PFSK-1 (cell line): ENCODE data around the gene RYR1.

ENCODE experiments used
- FOXP2 ChIP-seq: optimal IDR thresholded peaks from 2 replicates; pipeline ENCODE3; 2011; ENCODE audit warnings: borderline replicate concordance, control low read depth, inconsistent platforms; ENCODE audit not compliant: insufficient read depth; ENCODE audit errors: extremely low read length, extremely low read depth
- POLR2AphosphoS5 ChIP-seq: IDR thresholded peaks from 2 replicates; pipeline ENCODE4 v1.6.1; 2012; ENCODE audit warnings: low read depth, mild to moderate bottlenecking, control low read depth, low read length, moderate library complexity
- TF ChIP-seq, protein P1 (sequence below), 2 experiments: IDR thresholded peaks; 2 replicates each; pipeline versions ENCODE4 v1.6.1 to v1.8.0; 2011 to 2012; ENCODE audit warnings: low read depth in 2 of 2, low read length in 2 of 2, control low read depth in 1 of 2, inconsistent platforms in 1 of 2, mild to moderate bottlenecking in 1 of 2, moderate library complexity in 1 of 2; ENCODE audit not compliant: insufficient read depth in 1 of 2

DNA sequence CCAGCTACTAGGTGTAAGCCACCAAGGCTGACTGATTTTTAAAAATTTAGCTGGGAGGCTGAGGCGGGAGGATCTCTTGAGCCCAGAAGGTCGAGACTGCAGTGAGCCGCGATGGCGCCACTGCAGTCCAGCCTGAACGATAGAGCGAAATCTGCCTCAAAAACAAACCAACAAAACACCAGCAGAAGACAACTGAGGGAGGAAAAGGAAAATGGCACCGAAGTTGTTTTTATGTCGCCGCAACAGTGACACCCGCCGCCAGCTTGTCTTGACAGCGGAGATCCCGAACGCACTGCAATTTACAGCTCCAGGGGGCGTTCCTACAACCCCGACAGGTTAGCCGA lies 30.9 kb upstream of the RYR1 start:
- TF ChIP-seq POLR2AphosphoS5 (no peak; the same call in 1 of the 2 replicates), FOXP2 (no peak)
- TF ChIP-seq, protein P1, sequence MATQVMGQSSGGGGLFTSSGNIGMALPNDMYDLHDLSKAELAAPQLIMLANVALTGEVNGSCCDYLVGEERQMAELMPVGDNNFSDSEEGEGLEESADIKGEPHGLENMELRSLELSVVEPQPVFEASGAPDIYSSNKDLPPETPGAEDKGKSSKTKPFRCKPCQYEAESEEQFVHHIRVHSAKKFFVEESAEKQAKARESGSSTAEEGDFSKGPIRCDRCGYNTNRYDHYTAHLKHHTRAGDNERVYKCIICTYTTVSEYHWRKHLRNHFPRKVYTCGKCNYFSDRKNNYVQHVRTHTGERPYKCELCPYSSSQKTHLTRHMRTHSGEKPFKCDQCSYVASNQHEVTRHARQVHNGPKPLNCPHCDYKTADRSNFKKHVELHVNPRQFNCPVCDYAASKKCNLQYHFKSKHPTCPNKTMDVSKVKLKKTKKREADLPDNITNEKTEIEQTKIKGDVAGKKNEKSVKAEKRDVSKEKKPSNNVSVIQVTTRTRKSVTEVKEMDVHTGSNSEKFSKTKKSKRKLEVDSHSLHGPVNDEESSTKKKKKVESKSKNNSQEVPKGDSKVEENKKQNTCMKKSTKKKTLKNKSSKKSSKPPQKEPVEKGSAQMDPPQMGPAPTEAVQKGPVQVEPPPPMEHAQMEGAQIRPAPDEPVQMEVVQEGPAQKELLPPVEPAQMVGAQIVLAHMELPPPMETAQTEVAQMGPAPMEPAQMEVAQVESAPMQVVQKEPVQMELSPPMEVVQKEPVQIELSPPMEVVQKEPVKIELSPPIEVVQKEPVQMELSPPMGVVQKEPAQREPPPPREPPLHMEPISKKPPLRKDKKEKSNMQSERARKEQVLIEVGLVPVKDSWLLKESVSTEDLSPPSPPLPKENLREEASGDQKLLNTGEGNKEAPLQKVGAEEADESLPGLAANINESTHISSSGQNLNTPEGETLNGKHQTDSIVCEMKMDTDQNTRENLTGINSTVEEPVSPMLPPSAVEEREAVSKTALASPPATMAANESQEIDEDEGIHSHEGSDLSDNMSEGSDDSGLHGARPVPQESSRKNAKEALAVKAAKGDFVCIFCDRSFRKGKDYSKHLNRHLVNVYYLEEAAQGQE (IDR thresholded peaks at IDR 0.05; ENCODE audit: insufficient read depth in 1 of 2, low read depth in 2 of 2, low read length in 2 of 2) = no peak
